ENCODE measurements around the gene TMEM232.

TMEM232 gene

GRCh38 chr5:110507972-110508371 is 218.5 kb downstream of the TMEM232 start:
- DNase-seq = no peak

GRCh38 chr5:110506378-110506777 is 220.1 kb downstream of the TMEM232 start:
- no peak for DNase-seq

DNA sequence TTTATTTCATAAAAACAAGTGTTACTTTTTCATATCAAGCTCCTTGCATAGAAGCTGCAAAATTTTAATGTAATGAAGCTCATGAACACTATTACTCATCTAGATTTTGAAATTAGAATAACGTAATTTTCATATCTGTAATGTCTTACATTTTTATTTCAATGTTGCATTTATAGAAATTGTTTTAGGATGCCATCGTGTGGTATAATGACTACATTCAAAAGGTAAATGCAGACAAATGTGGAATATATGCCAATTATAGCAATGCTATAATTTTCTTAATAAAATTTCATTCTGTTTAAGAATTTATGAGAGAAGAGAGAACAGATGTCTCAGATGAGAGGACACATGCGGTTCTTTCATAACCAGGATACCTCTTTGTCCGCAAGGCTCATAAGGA is 230.2 kb downstream of the TMEM232 start:
- DNase-seq = no peak

- DNase-seq = no peak
Observed at GRCh38 chr5:110492446-110492845, 234.0 kb downstream of the TMEM232 start.

- DNase-seq = no peak
Observed at GRCh38 chr5:110478895-110479294, 247.6 kb downstream of the TMEM232 start.

DNA sequence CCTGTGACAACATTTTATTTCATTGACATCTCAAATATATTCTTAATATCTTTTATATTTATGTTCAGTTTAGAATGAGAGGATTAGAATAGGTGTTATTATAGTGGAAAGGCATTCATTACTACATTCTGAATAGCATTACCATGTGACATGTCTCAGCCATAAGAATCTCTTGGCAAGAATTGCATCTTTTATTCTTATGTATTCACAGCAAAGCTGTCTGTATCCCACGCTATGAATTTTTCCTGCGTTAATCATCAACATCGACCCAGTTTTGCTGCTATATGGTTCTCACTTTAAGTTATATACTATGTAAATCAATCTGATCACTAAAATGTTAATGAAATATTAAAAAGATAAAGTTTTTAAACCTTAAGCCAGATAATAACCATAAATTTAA is 248.6 kb downstream of the TMEM232 start:
- DNase-seq = no peak

DNA sequence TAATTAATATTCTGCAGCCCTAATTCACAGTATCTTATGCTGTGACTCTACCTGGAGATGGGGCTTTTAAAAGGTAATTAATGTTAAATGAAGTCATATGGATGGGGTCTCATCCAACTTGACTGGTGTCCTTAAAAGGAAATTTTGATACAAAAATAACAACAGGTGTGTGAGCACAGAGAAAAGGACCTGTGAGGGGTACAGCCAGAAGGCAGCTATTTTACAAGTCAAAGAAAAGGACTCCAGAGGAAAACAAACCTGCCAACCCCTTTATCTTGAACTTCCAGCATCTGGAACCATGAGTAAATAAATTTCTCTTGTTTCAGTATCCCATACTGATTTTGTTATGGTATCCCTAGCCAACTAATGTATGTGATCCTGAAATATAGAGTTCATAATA is 250.3 kb downstream of the TMEM232 start:
- no peak for DNase-seq

DNA sequence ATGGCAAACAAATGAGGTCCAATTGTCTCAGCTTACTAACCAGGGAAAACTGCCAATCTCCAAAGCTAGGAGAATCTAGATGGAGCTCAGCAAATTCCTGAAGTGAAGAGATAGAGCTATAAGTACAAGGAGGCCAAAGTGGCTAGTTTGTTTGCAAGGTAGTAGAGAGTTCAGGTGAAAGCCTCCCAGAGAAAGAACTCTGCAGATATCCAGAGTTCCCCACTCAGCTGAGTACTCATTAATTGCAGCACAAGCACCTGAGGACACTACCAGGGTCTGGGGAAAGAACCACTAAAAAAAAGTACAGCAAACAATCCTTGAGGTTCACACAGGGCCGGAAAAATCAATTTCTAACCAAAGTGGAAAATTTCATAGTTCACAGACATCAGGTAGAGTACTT is 250.9 kb downstream of the TMEM232 start:
- DNase-seq = no peak

DNA sequence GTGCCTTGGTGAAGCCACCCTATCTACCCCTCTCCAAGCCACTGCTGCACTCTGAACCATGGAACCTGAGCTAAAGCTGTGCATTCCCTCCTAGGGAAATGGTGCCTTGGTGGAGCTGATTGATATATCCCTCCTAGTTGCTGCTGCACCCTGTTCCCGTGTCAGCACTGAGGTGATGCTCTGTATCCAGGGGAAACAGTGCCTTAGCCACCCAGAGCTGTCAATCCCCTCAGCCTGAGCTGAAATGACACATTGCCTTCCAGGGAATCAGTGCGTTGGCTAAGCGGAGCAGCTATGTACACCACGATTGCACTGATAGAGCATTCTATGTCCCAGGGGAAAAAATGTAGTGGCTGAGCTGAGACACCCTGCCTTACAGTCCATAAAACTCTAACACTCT is 257.0 kb downstream of the TMEM232 start:
- DNase-seq = no peak

DNA sequence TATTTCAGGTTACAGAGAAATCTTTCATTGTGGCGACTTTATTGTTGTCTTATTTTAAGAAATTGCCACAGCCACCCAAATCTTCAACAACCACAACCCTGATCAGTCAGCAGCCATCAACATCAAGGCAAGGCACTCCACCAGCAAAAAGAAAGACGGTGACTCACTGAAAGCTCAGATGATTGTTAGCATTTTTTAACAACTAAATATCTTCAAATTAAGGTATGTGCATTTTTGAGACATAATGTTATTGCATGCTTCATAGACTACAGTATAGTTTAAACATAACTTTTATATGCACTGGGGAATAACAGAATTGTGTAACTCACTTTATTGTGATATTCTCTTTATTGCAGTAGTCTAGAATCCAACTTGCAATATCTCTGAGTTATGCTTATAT is 263.4 kb downstream of the TMEM232 start:
- no peak for DNase-seq

GRCh38 chr5:110460837-110461236 is 265.6 kb downstream of the TMEM232 start:
- DNase-seq = no peak

DNA sequence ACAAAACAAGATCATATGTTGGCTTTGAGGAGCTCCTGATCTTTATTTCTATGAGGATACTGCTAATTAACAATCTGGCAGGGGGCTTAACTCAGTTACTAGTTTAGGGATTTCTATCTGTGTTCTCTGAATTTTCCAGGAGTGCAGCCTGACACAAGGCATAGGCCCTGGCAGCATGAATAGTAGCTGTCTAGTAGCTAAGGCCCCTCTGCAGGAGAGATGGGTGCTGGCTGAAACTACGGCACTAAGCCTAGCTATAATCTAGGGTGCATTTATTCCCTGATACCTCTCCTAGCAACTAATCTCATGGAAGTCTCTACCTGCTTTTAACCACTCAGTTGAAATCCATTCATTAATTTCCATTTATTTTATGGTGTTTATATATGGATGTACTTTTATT is 268.2 kb downstream of the TMEM232 start:
- no peak for DNase-seq

DNA sequence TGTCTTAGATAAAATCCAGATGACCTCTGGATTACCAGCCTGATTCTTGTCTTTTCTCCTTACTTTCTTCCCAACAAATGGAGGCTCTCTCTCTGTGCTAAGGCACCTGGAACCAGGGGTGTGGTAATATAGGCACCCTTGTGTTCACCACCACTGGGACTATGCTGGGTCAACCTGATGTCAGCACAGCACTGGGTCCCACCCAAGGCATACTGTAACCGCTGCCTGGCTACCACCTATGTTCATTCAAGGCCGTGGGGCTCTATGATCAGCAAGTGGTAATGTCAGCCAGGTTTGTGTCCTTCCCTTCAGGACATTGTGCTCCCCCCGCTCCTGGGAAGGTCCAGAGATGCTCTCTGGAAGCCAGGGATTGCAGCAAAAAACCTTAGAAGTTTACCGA is 283.6 kb downstream of the TMEM232 start:
- no peak for DNase-seq

DNA sequence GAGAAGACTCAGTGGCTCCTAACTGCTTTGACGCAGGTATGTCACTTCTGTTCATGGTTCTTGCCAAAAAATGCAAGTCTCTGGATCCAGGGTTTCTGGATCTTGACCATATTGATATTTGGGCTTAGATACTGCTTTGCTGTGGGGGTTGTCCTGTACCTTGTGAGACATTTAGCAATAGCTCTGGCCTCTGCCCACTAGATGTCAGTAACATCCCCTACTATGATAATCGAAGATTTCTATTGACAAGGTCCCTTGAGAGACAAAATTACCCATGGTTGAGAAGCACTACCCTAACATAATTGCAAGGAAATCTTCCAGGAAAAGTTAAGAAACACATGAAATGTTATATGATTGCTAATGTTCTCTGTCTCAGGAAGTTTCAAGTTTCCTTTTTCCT is 285.4 kb downstream of the TMEM232 start:
- DNase-seq = no peak

DNA sequence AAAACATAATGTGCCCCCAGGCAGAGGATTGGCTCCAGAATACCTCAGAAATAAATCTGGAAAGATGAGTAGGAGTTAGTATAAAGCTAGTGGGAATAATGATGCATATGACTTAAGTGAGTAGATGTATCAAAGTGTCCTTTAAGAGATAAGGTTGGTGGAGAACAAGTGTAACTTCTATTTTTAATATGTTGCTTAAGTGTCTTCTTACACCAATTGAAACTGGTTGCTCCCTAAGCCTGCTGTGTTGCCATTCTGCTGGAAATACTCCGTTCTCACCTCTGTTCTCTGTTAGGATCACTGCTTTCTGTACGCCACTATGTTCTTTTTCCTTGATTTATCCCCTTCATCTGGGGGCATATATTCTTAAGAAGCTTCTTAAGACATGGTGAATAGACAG is 286.4 kb downstream of the TMEM232 start:
- no peak for DNase-seq

DNA sequence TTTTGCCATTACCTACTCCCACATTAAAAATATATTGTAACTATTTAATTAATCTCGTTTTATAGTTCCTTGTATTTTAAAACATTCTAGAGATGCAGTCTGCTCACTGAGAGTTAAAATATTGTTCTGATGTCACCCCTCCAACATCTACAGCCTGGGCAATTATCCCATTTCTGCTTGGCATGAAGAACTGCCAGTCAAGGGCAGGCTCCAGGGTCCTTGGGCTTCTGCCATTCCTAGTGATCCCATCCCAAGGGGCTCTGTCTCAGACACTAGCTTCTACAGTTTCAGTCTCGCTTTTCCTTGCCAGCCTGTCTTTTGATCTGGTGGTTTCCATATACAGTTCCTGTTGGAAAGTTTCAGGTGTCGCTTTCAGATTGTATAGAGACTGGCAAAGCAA is 287.2 kb downstream of the TMEM232 start:
- DNase-seq = no peak

DNA sequence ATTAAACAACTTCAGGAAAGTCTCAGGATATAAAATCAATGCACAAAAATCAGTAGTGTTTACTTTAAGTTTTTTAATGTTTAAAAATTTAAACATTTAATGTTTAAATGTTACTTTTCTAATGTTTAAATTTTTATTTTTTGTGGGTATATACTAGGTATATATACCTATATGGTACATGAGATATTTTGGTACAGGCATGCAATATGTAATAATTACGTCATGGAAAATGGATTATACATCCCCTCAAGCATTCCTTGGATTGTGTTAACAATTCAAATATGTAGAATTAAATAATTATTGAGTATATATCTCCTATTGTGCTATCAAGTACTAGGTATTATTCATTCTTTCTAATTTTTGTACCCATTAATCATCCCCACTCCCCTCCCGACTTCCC is 291.3 kb downstream of the TMEM232 start:
- no peak for DNase-seq

DNA sequence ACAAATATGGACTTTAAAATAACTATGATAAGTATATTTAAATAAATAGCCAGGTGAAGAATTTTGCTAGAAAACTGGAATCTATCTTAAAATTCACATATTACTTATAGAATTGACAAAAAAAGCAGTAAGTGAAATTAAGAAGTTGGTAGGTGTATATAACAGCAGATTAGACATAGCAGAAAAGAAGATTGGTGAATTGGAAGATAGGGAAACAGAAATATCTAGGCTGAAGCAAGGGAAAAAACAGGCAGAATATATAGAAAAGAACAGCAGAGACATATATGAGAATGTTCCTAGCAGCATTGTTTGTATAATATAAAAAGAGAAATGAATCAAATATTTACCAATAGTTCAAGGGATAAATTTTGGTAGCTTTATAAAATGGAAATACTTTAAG is 294.9 kb downstream of the TMEM232 start:
- no peak for DNase-seq

DNA sequence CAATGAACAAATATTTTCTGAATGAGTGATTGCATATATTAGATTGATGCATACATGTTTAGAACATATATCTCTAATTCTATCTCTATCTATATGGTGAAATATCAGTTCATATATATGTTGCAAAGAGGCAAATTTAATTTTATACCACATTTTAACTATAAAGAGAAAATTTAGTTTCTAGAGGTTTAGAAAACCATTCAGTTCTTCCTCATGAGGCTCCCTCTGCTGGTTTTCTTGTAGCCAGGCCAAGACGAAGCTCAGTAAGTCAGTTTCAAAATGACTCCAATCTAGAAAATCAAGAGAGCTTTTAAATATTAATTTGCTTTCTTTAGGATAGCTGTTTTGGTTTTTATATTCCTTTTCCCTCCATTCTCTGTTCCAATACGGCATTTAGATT is 312.1 kb downstream of the TMEM232 start:
- no peak for DNase-seq

- no peak for DNase-seq
Observed at GRCh38 chr5:110413856-110414255, 312.6 kb downstream of the TMEM232 start.

DNA sequence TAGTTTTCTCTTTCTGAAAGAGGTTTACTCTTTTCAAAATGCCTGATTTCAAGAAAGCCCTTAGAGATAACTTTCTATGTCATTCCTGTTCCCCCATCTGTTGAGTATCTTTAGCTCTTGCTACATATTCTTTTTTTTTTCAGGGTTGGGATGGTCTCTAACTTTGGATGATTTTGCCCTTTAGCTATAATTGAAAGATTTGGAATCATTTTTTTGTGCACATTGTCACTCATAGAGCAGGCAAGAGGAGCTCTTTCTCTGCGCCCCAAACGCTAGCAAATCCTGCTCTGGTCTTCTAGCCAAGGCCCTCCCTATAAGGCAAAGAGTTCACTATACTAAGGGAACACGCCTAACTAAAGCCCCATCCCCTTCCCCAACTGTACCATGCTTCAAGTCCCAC is 316.9 kb downstream of the TMEM232 start:
- no peak for DNase-seq

GRCh38 chr5:110402562-110402961 is 323.9 kb downstream of the TMEM232 start:
- DNase-seq = no peak

DNA sequence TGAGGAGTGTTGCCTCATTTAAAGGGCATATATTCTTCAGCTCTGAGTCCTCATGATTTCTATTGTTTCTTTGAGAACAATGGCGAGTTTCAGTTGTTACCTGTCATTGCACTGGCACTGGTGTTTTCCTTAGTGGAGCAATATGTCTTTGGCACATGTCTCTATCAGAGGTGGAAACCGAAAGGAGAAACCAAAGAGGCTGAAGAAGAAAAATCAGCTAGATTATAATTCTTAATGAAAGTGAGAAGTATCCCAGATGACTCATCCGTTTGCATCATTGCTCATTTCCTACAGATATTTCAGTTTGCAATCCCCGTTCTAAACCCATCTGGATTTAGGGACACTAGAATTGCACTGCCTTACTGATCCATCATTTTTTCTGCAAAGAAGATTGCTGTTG is 324.6 kb downstream of the TMEM232 start:
- DNase-seq = no peak

DNA sequence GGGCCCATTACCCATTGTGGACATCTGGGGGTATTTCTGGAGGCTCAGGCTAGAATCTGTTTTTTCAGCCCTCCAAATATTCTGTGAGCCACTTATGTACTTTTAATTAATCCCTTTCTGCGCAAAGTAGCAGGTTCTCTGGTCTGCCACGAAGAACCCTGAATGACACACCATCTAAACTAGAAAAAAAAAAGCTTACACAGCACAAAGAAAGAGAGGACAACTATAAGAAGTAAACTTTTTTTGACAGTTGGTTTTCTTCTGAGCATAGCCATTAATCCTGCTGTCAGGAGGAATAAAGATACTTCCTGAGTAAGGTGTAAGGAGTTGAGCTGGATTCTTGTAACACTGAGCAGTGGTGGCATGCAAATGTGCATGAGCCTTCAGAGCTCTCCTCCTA is 327.5 kb downstream of the TMEM232 start:
- DNase-seq = no peak

GRCh38 chr5:110397281-110397680 is 329.2 kb downstream of the TMEM232 start:
- DNase-seq = no peak

DNA sequence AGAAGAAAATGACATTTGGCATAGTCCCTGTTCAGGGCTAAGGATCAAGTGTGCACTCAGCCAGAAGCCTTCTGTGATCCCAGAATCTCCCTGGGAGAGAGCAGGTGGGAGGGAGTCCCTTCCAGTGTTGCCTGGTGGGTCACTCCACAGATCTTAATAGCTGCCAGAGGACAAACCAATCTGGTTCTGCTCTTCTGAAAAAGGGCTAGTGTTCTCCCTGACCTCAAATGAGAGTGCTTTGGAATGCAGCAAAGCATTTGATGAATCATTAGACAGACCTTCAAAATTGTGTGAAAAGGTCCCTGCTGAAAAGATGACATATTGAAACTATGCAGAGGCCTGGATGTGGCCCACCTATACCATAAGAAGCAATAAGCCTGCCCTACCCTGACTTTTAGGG is 339.7 kb downstream of the TMEM232 start:
- no peak for DNase-seq
